ENCODE data around the gene CLCN7. TPM values are rescaled to one million over a fixed set of nuclear protein-coding genes. Genes with fewer than 3 reads are reported as not detected.

CLCN7 gene
- total RNA-seq, 3 donors from 2014 or later, result 54.2 to 60.7 (median 54.7) TPM

- Mint-ChIP-seq H3K4me3 (no peak overlapping the region), H3K36me3 (ENCODE audit: insufficient read depth) (no peaks in the 10 kb centered on the region), H3K4me1 (ENCODE audit: low read depth) (no peaks in the 10 kb centered on the region), H3K27me3 (ENCODE audit: low read depth) (peaks cover 4% of the 10 kb centered on the region), H3K9me3 (no peaks in the 10 kb centered on the region)
- ATAC-seq, result no peak
- no peak for DNase-seq
These were observed 41.1 kb downstream of the CLCN7 start for GRCh38 chr16:1433756-1434155.

- no peaks in the 10 kb centered on the region for H3K36me3 Mint-ChIP-seq (ENCODE audit: insufficient read depth)
- H3K4me3 Mint-ChIP-seq, result no peak overlapping the region
- H3K27me3 Mint-ChIP-seq (ENCODE audit: low read depth), result peaks cover 4% of the 10 kb centered on the region
- ATAC-seq, result no peak
- no peak for DNase-seq
- no peaks in the 10 kb centered on the region for H3K4me1 Mint-ChIP-seq (ENCODE audit: low read depth)
- H3K9me3 Mint-ChIP-seq, result no peaks in the 10 kb centered on the region
These were observed 41.6 kb downstream of the CLCN7 start for GRCh38 chr16:1433263-1433560.

- Mint-ChIP-seq H3K9me3 (no peaks in the 10 kb centered on the region), H3K36me3 (ENCODE audit: insufficient read depth) (no peaks in the 10 kb centered on the region), H3K4me1 (ENCODE audit: low read depth) (no peaks in the 10 kb centered on the region), H3K27me3 (ENCODE audit: low read depth) (peaks cover 4% of the 10 kb centered on the region), H3K4me3 (no peak overlapping the region)
- DNase-seq (no peak), ATAC-seq (peak; percentile 12 to 33)
These were observed 42.2 kb downstream of the CLCN7 start for GRCh38 chr16:1432388-1433262.

GRCh38 chr16:1431497-1432270 lies 43.1 kb downstream of the CLCN7 start:
- no peak overlapping the region for H3K4me3 Mint-ChIP-seq
- no peaks in the 10 kb centered on the region for H3K36me3 Mint-ChIP-seq (ENCODE audit: insufficient read depth)

GRCh38 chr16:1430759-1431496 lies 43.9 kb downstream of the CLCN7 start, which contains the start of gene PERCC1:
PERCC1 (plus strand) TSS chr16:1431078; CDS start chr16:1432594, 1,516 bp downstream.
- H3K27me3 Mint-ChIP-seq (ENCODE audit: low read depth), result peaks cover 4% of the 10 kb centered on the region
- no peaks in the 10 kb centered on the region for H3K4me1 Mint-ChIP-seq (ENCODE audit: low read depth)
- H3K36me3 Mint-ChIP-seq (ENCODE audit: insufficient read depth), result no peaks in the 10 kb centered on the region
- DNase-seq (no peak), ATAC-seq (no peak)
- no peak within 1 kb of the TSS for H3K4me3 Mint-ChIP-seq
- no peaks in the 10 kb centered on the region for H3K9me3 Mint-ChIP-seq

More at GRCh38 chr16:1431497-1432270, 43.1 kb downstream of the CLCN7 start:
- H3K9me3 Mint-ChIP-seq, result no peaks in the 10 kb centered on the region
- no peaks in the 10 kb centered on the region for H3K4me1 Mint-ChIP-seq (ENCODE audit: low read depth)
- DNase-seq (no peak), ATAC-seq (no peak)
- peaks cover 4% of the 10 kb centered on the region for H3K27me3 Mint-ChIP-seq (ENCODE audit: low read depth)

GRCh38 chr16:1430214-1430758 lies 44.5 kb downstream of the CLCN7 start:
- no peak for DNase-seq
- Mint-ChIP-seq H3K4me1 (ENCODE audit: low read depth) (no peaks in the 10 kb centered on the region), H3K4me3 (no peak overlapping the region), H3K27me3 (ENCODE audit: low read depth) (peaks cover 4% of the 10 kb centered on the region), H3K36me3 (ENCODE audit: insufficient read depth) (no peaks in the 10 kb centered on the region), H3K9me3 (no peaks in the 10 kb centered on the region)
- no peak for ATAC-seq

GRCh38 chr16:1429631-1430030 lies 45.2 kb downstream of the CLCN7 start:
- ATAC-seq (no peak), DNase-seq (no peak)
- Mint-ChIP-seq H3K27me3 (ENCODE audit: low read depth) (peaks cover 4% of the 10 kb centered on the region), H3K36me3 (ENCODE audit: insufficient read depth) (no peaks in the 10 kb centered on the region), H3K4me1 (ENCODE audit: low read depth) (no peaks in the 10 kb centered on the region), H3K9me3 (no peaks in the 10 kb centered on the region), H3K4me3 (no peak overlapping the region)

- Mint-ChIP-seq H3K4me1 (ENCODE audit: low read depth) (no peaks in the 10 kb centered on the region), H3K27me3 (ENCODE audit: low read depth) (peaks cover 4% of the 10 kb centered on the region), H3K4me3 (no peak overlapping the region), H3K36me3 (ENCODE audit: insufficient read depth) (no peaks in the 10 kb centered on the region), H3K9me3 (no peaks in the 10 kb centered on the region)
- ATAC-seq, result no peak
- no peak for DNase-seq
These were observed 45.8 kb downstream of the CLCN7 start for GRCh38 chr16:1429012-1429411.

GRCh38 chr16:1428511-1428910 lies 46.3 kb downstream of the CLCN7 start:
- no peaks in the 10 kb centered on the region for H3K36me3 Mint-ChIP-seq (ENCODE audit: insufficient read depth)
- peak; percentile 79 to 86 for ATAC-seq
- H3K4me3 Mint-ChIP-seq, result no peak overlapping the region
- H3K27me3 Mint-ChIP-seq (ENCODE audit: low read depth), result peaks cover 4% of the 10 kb centered on the region
- DNase-seq, result peak; percentile 26
- H3K9me3 Mint-ChIP-seq, result no peaks in the 10 kb centered on the region
- no peaks in the 10 kb centered on the region for H3K4me1 Mint-ChIP-seq (ENCODE audit: low read depth)

GRCh38 chr16:1427473-1428461 lies 47.1 kb downstream of the CLCN7 start:
- Mint-ChIP-seq H3K4me1 (ENCODE audit: low read depth) (no peaks in the 10 kb centered on the region), H3K27me3 (ENCODE audit: low read depth) (peaks cover 4% of the 10 kb centered on the region), H3K9me3 (no peaks in the 10 kb centered on the region), H3K4me3 (no peak overlapping the region), H3K36me3 (ENCODE audit: insufficient read depth) (no peaks in the 10 kb centered on the region)
- ATAC-seq (no peak), DNase-seq (no peak)

- ATAC-seq (no peak), DNase-seq (no peak)
- H3K36me3 Mint-ChIP-seq (ENCODE audit: insufficient read depth), result no peaks in the 10 kb centered on the region
- no peaks in the 10 kb centered on the region for H3K9me3 Mint-ChIP-seq
- H3K27me3 Mint-ChIP-seq (ENCODE audit: low read depth), result peaks cover 4% of the 10 kb centered on the region
- peaks cover 4% of the 10 kb centered on the region for H3K4me1 Mint-ChIP-seq (ENCODE audit: low read depth)
- H3K4me3 Mint-ChIP-seq, result no peak overlapping the region
These were observed 47.9 kb downstream of the CLCN7 start for GRCh38 chr16:1426734-1427471.

- peaks cover 4% of the 10 kb centered on the region for H3K27me3 Mint-ChIP-seq (ENCODE audit: low read depth)
- no peaks in the 10 kb centered on the region for H3K36me3 Mint-ChIP-seq (ENCODE audit: insufficient read depth)
- peaks cover 12% of the 10 kb centered on the region for H3K4me1 Mint-ChIP-seq (ENCODE audit: low read depth)
- H3K4me3 Mint-ChIP-seq, result no peak overlapping the region
- DNase-seq (no peak), ATAC-seq (no peak)
- no peaks in the 10 kb centered on the region for H3K9me3 Mint-ChIP-seq
These were observed 49.0 kb downstream of the CLCN7 start for GRCh38 chr16:1425616-1426370.
